Right renal cortex interstitium (tissue), 3 donors: ENCODE data around the gene PEPD. TPM values are rescaled to one million over a fixed set of nuclear protein-coding genes. Genes with fewer than 3 reads are reported as not detected.

Experiments used
- DNase-seq, 3 donors: peaks; one replicate each; pipeline ENCODE4 v3.0.0-alpha.2; 2013; ENCODE audit warnings: low read depth in 3 of 3, low spot score in 2 of 3
- polyA plus RNA-seq, 3 donors: library from polyadenylated mRNA; unstranded; fragments of 120-200 nt; gene quantifications; one replicate each; pipeline ENCODE4 v1.2.1, GENCODE V29; 2013; ENCODE audit not compliant: insufficient read length in 3 of 3

Gene PEPD
- polyA plus RNA-seq, 3 donors: 112 to 141 (median 123) TPM

GRCh38 chr19:33400856-33401682 is 120.5 kb downstream of the PEPD start:
- no peak for DNase-seq

GRCh38 chr19:33399745-33400681 is 121.6 kb downstream of the PEPD start:
- no peak for DNase-seq

GRCh38 chr19:33399081-33399744 is 122.4 kb downstream of the PEPD start:
- no peak for DNase-seq

GRCh38 chr19:33398361-33399060 is 123.1 kb downstream of the PEPD start:
- no peak for DNase-seq

GRCh38 chr19:33397536-33398360 is 123.8 kb downstream of the PEPD start:
- no peak for DNase-seq

GRCh38 chr19:33396701-33397535 is 124.7 kb downstream of the PEPD start:
- DNase-seq: no peak

GRCh38 chr19:33395561-33396550 is 125.7 kb downstream of the PEPD start:
- no peak for DNase-seq

GRCh38 chr19:33394723-33395560 is 126.6 kb downstream of the PEPD start:
- DNase-seq: no peak

- no peak for DNase-seq
These were observed 127.4 kb downstream of the PEPD start for GRCh38 chr19:33394006-33394722.

GRCh38 chr19:33393286-33394005 is 128.1 kb downstream of the PEPD start:
- no peak for DNase-seq

GRCh38 chr19:33392341-33393285 is 129.0 kb downstream of the PEPD start:
- DNase-seq: no peak

- DNase-seq: no peak
These were observed 129.9 kb downstream of the PEPD start for GRCh38 chr19:33391631-33392249.

GRCh38 chr19:33390908-33391630 is 130.5 kb downstream of the PEPD start:
- DNase-seq: no peak
